ENCODE data around the gene EP300. TPM values are rescaled to one million over a fixed set of nuclear protein-coding genes. Genes with fewer than 3 reads are reported as not detected.
A peak's percentile ranks its signal among the peaks of the same experiment; 100 is the strongest.
"Not testable (repeated sequence)": the region's sequence is repeated elsewhere in the genome, so short reads cannot be mapped to it uniquely, and the experiment has no call there.

Gene EP300
- total and polyA plus RNA-seq, 3 donors from 2014 or later = 59.2 to 242 (median 221) TPM

DNA sequence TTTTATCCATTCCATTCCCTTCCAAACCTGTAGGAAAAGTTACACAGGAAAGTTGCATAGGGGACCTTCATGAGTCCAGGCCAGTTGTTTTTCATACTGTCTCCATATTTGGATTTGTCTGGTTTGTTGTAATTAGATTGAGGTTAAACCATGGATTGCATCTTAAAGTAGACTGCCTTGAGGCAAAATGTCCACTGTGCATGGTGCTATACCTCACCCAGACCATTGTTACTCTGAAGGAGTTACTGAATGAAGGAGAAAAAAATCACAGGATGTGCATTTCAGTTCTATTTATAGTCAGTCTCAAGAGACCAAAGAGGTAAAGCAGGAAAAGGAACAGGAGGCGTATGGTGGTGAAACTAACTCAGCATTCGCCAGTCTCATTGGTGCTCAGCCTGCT is 83.2 kb downstream of the EP300 start:
- no peaks in the 10 kb centered on the region for H3K36me3 ChIP-seq (ENCODE audit: low read depth, missing control alignments)

GRCh38 chr22:41177040-41177621 is 84.7 kb downstream of the EP300 start:
- TF ChIP-seq CTCF (IDR thresholded peaks at IDR 0.05) (no peak), POLR2A (IDR thresholded peaks at IDR 0.05) (no peak)
- WGBS, 2 donors = 91 to 92% methylated on average over 13 to 15 of the region's 15 CpGs
- no peak overlapping the region for H3K4me3 ChIP-seq
- intact Hi-C loops (cut with DNase I; ENCODE audit: low total_unique reads) = no loop called here
- no peaks in the 10 kb centered on the region for H3K9me3 ChIP-seq
- H3K27me3 ChIP-seq = no peaks in the 10 kb centered on the region
- no peaks in the 10 kb centered on the region for H3K4me1 ChIP-seq
- DNase-seq = peak; percentile 39
- H3K36me3 ChIP-seq (ENCODE audit: low read depth, missing control alignments) = no peaks in the 10 kb centered on the region
- H3K27ac ChIP-seq = no peak overlapping the region

More for the DNA sequence above, 83.2 kb downstream of the EP300 start:
- Histone ChIP-seq H3K9me3 (no peaks in the 10 kb centered on the region), H3K27ac (no peak overlapping the region), H3K4me1 (no peaks in the 10 kb centered on the region), H3K4me3 (no peak overlapping the region), H3K27me3 (no peaks in the 10 kb centered on the region)
- no peak for TF ChIP-seq CTCF (IDR thresholded peaks at IDR 0.05)
- TF ChIP-seq POLR2A (IDR thresholded peaks at IDR 0.05) = no peak
- 66 to 68% methylated on average over 2 of the region's 2 CpGs for WGBS, 2 donors
- no peak for DNase-seq
- intact Hi-C loops (cut with DNase I; ENCODE audit: low total_unique reads) = no loop called here

GRCh38 chr22:41177622-41178424 is 85.4 kb downstream of the EP300 start:
- no peak for TF ChIP-seq POLR2A (IDR thresholded peaks at IDR 0.05)
- DNase-seq = no peak
- intact Hi-C loops (cut with DNase I; ENCODE audit: low total_unique reads) = no loop called here
- 91 to 100% methylated on average over 1 to 9 of the region's 9 CpGs for WGBS, 2 donors
- H3K27ac ChIP-seq = no peak overlapping the region
- no peaks in the 10 kb centered on the region for H3K27me3 ChIP-seq
- H3K4me3 ChIP-seq = no peak overlapping the region
- H3K9me3 ChIP-seq = no peaks in the 10 kb centered on the region
- no peaks in the 10 kb centered on the region for H3K4me1 ChIP-seq
- no peaks in the 10 kb centered on the region for H3K36me3 ChIP-seq (ENCODE audit: low read depth, missing control alignments)

GRCh38 chr22:41178425-41178975 is 86.1 kb downstream of the EP300 start:
- no peaks in the 10 kb centered on the region for H3K27me3 ChIP-seq

DNA sequence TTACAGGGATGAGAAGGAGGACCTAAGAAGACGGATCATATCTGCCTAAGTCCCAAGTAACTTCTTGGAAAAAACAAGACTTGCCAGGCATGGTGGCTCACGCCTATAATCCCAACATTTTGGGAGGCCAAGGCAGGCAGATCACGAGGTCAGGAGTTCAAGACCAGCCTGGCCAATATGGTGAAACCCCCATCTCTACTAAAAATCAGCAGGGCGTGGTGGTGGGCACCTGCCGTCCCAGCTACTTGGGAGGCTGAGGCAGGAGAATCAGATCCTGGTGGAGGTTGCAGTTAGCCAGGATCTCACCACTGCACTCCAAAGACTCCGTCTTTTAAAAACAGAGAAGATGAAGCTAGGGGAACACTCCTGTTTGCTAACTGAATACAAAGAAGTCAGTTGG is 88.0 kb downstream of the EP300 start:
- H3K27ac ChIP-seq; H3K27me3 ChIP-seq; H3K36me3 ChIP-seq (ENCODE audit: low read depth, missing control alignments); H3K4me3 ChIP-seq; DNase-seq; H3K4me1 ChIP-seq; H3K9me3 ChIP-seq; intact Hi-C loops (cut with DNase I; ENCODE audit: low total_unique reads): not testable (repeated sequence)
- 90 to 92% methylated on average over 6 of the region's 6 CpGs for WGBS, 2 donors

More at GRCh38 chr22:41178425-41178975, 86.1 kb downstream of the EP300 start:
- Histone ChIP-seq H3K4me1 (no peaks in the 10 kb centered on the region), H3K9me3 (no peaks in the 10 kb centered on the region), H3K36me3 (ENCODE audit: low read depth, missing control alignments) (no peaks in the 10 kb centered on the region), H3K4me3 (no peak overlapping the region), H3K27ac (no peak overlapping the region)
- peak; percentile 47 for DNase-seq
- intact Hi-C loops (cut with DNase I; ENCODE audit: low total_unique reads) = no loop called here
- TF ChIP-seq POLR2A (IDR thresholded peaks at IDR 0.05) (no peak), CTCF (IDR thresholded peaks at IDR 0.05) (no peak)
- WGBS, 2 donors = 70 to 72% methylated on average over 7 to 8 of the region's 8 CpGs

All from testis (tissue), 3 donors.